Tibial nerve (tissue), 4 donors: Measurements from ENCODE around the gene HNRNPLL. TPM values are rescaled to one million over a fixed set of nuclear protein-coding genes. Genes with fewer than 3 reads are reported as not detected.

Experiments
- DNase-seq, 2 donors: peaks; one replicate each; pipeline ENCODE4 v3.0.0-alpha.2; 2019; ENCODE audit warnings: low spot score in 2 of 2
- H3K27ac ChIP-seq, 4 donors: fragments of 200-600 bp; sonication (generic) in 3 of 4; one replicate each; pipeline ENCODE4 v1.5.1; 2017 to 2019; ENCODE audit warnings: mild to moderate bottlenecking in 1 of 4
- H3K27me3 ChIP-seq, 2 donors: fragments of 200-600 bp; sonication (generic) in 1 of 2; one replicate each; pipeline versions ENCODE4 v1.5.1 to v1.6.0; 2017 to 2019
- H3K36me3 ChIP-seq, 3 donors: fragments of 200-600 bp; sonication (generic); one replicate each; pipeline ENCODE4 v1.5.1; 2018 to 2019
- H3K4me1 ChIP-seq, 4 donors: fragments of 200-600 bp; sonication (generic) in 3 of 4; one replicate each; pipeline ENCODE4 v1.5.1; 2017 to 2019
- H3K4me3 ChIP-seq, 4 donors: fragments of 200-600 bp; sonication (generic) in 3 of 4; one replicate each; pipeline ENCODE4 v1.5.1; 2017 to 2019; ENCODE audit warnings: mild to moderate bottlenecking in 1 of 4, moderate library complexity in 1 of 4
- H3K9me3 ChIP-seq, 4 donors: fragments of 200-600 bp; sonication (generic) in 3 of 4; one replicate each; pipeline ENCODE4 v1.5.1; 2017 to 2019
- CTCF ChIP-seq, 5 experiments: fragments of 200-600 bp in 3 of 5; fragments of 450-650 bp in 2 of 5; sonication (generic) in 3 of 5; IDR thresholded peaks; one replicate each; pipeline ENCODE4 v1.5.1; 2016 to 2019; ENCODE audit warnings: antibody characterized with exemption in 5 of 5, mild to moderate bottlenecking in 3 of 5, moderate library complexity in 2 of 5
- EP300 ChIP-seq, 2 donors: sonication (generic); formaldehyde crosslinking; IDR thresholded peaks; one replicate each; pipeline ENCODE4 v1.6.1; 2017; ENCODE audit warnings: antibody characterized with exemption in 2 of 2, mild to moderate bottlenecking in 1 of 2
- POLR2A ChIP-seq, 2 donors: fragments of 450-650 bp; IDR thresholded peaks; one replicate each; pipeline ENCODE4 v1.6.1; 2017; ENCODE audit warnings: antibody characterized with exemption in 2 of 2, mild to moderate bottlenecking in 2 of 2, moderate library complexity in 2 of 2
- WGBS, 2 donors: methylation state at CpG; one replicate each; pipeline ENCODE4 v1.1.5; 2018; 5-methylcytosine and 5-hydroxymethylcytosine counted together
- total RNA-seq, 4 donors: library from RNA; depleted of rRNA; stranded (reverse); fragments of >200 nt; gene quantifications; one replicate each; pipeline ENCODE4 v1.1.0, GENCODE V29; 2016

The HNRNPLL gene
- total RNA-seq, 4 donors from 2014 or later = 49.5 to 62.5 (median 53.5) TPM

- 66 to 67% methylated on average over 5 of the region's 5 CpGs for WGBS, 2 donors
- Histone ChIP-seq H3K9me3 (no peaks in the 10 kb centered on the region), H3K4me3 (no peak overlapping the region), H3K27ac (peak overlapping the region in 3 of 4 donors; percentile 10 to 98 (median 64)), H3K36me3 (no peaks in the 10 kb centered on the region), H3K27me3 (no peaks in the 10 kb centered on the region), H3K4me1 (peaks cover 0 to 63% (median 37%) of the 10 kb centered on the region in 4 donors)
- no peak for TF ChIP-seq EP300 (IDR thresholded peaks at IDR 0.05)
- no peak for TF ChIP-seq POLR2A (IDR thresholded peaks at IDR 0.05)
- TF ChIP-seq CTCF (IDR thresholded peaks at IDR 0.05) = no peak
- no peak for DNase-seq
Measured at GRCh38 chr2:38598200-38598990, 4.3 kb downstream of the HNRNPLL start.

GRCh38 chr2:38597115-38597514, 5.6 kb downstream of the HNRNPLL start:
- H3K27ac ChIP-seq = no peak overlapping the region
- H3K4me3 ChIP-seq = no peak overlapping the region
- WGBS, 2 donors = 79 to 88% methylated on average over 5 of the region's 5 CpGs
- no peaks in the 10 kb centered on the region for H3K9me3 ChIP-seq
- DNase-seq = no peak
- TF ChIP-seq CTCF (IDR thresholded peaks at IDR 0.05) = no peak
- no peak for TF ChIP-seq POLR2A (IDR thresholded peaks at IDR 0.05)
- no peak for TF ChIP-seq EP300 (IDR thresholded peaks at IDR 0.05)
- no peaks in the 10 kb centered on the region for H3K27me3 ChIP-seq
- H3K36me3 ChIP-seq = no peaks in the 10 kb centered on the region
- H3K4me1 ChIP-seq = peaks cover 0 to 75% (median 39%) of the 10 kb centered on the region in 4 donors

DNA sequence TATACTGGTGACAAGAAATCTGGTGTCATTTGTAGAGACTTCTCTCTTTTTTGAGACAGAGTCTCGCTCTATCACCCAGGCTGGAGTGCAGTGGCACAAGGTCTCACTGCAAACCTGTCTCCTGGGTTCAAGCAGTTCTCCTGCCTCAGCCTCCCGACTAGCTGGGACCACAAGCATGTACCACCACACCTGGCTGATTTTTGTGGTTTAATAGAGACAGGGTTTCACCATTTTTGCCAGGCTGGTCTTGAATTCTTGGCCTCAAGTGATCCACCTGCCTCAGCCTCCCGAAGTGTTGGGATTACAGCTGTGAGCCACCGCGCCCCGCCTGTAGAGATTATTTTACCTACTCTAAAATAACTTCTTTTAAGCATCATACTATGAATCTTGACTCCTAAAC, 6.5 kb downstream of the HNRNPLL start:
- WGBS, 2 donors = 95 to 96% methylated on average over 6 of the region's 6 CpGs
- H3K27ac ChIP-seq = no peak overlapping the region
- H3K27me3 ChIP-seq = no peaks in the 10 kb centered on the region
- H3K4me1 ChIP-seq = peaks cover 0 to 73% (median 39%) of the 10 kb centered on the region in 4 donors
- no peak for DNase-seq
- H3K4me3 ChIP-seq = no peak overlapping the region
- TF ChIP-seq CTCF (IDR thresholded peaks at IDR 0.05) (no peak), EP300 (IDR thresholded peaks at IDR 0.05) (no peak), POLR2A (IDR thresholded peaks at IDR 0.05) (no peak)
- H3K36me3 ChIP-seq = no peaks in the 10 kb centered on the region
- no peaks in the 10 kb centered on the region for H3K9me3 ChIP-seq

DNA sequence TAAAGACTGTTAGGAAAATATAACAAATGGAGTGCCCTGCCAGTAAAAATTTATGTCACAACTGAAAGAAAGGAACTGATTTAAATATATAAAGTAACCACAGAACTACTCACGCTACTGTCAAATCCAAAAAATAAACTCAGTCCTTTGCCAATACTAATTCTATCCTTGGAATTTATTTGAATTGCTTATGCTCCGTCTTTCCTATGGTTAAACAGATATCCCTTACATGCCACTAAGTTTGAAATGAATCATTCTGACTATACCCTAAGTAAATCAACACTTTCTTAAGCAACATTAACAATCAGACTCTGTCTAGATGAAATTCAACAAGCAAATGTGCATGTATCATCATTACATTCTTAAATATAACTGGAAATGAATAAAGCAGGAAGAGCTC, 9.8 kb downstream of the HNRNPLL start:
- Histone ChIP-seq H3K4me3 (no peak overlapping the region), H3K27me3 (no peaks in the 10 kb centered on the region), H3K4me1 (peaks cover 0 to 71% (median 10%) of the 10 kb centered on the region in 4 donors), H3K36me3 (peaks cover 0 to 2% (median 0%) of the 10 kb centered on the region in 3 donors), H3K9me3 (no peaks in the 10 kb centered on the region), H3K27ac (no peak overlapping the region)
- DNase-seq = no peak
- TF ChIP-seq EP300 (IDR thresholded peaks at IDR 0.05) = no peak
- no peak for TF ChIP-seq CTCF (IDR thresholded peaks at IDR 0.05)
- TF ChIP-seq POLR2A (IDR thresholded peaks at IDR 0.05) = no peak
- 34 to 36% methylated on average over 2 of the region's 2 CpGs for WGBS, 2 donors

DNA sequence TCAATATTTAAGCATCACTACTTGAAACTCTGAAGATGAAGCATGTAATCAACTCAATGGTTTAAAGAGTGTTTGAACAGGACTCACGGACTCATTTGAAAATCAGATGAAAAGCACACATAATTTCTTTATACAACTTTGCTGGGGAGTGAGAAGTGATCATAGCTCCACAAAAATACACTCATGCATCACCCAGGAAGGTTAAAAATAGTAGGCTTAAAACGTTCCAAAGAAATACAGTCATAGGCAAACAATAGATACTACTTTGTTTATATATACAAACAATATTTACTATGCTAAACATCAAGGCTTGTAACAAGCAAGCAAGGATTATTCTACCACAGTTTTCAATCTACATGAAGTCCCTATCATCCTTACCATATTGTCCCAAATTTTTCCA, 11.6 kb downstream of the HNRNPLL start:
- 40 to 41% methylated on average over 2 of the region's 2 CpGs for WGBS, 2 donors
- Histone ChIP-seq H3K4me3 (no peak overlapping the region), H3K36me3 (peaks cover 0 to 7% (median 0%) of the 10 kb centered on the region in 3 donors), H3K27ac (no peak overlapping the region), H3K4me1 (peaks cover 0 to 75% (median 7%) of the 10 kb centered on the region in 4 donors), H3K9me3 (no peaks in the 10 kb centered on the region), H3K27me3 (no peaks in the 10 kb centered on the region)
- DNase-seq = no peak
- TF ChIP-seq EP300 (IDR thresholded peaks at IDR 0.05) (no peak), POLR2A (IDR thresholded peaks at IDR 0.05) (no peak), CTCF (IDR thresholded peaks at IDR 0.05) (no peak)
